ENCODE measurements around the gene SCIN.

- TF ChIP-seq MAX (IDR thresholded peaks at IDR 0.05) (no peak), CREB1 (IDR thresholded peaks at IDR 0.05; ENCODE audit: low read depth) (no peak), EGR1 (IDR thresholded peaks at IDR 0.05) (no peak), CEBPB (IDR thresholded peaks at IDR 0.05) (no peak), EP300 (IDR thresholded peaks at IDR 0.05; ENCODE audit: borderline replicate concordance) (no peak), TAF1 (IDR thresholded peaks at IDR 0.05; ENCODE audit: low read depth) (no peak), NFIC (IDR thresholded peaks at IDR 0.05) (0 out of 2 replicates have a peak, but pooled peaks have one; percentile 8), REST (IDR thresholded peaks at IDR 0.05; ENCODE audit: low read depth) (no peak), FOXM1 (IDR thresholded peaks at IDR 0.05; ENCODE audit: borderline replicate concordance, low read depth) (no peak), RAD21 (IDR thresholded peaks at IDR 0.05; ENCODE audit: low read depth) (no peak), YY1 (IDR thresholded peaks at IDR 0.05; ENCODE audit: low read depth) (no peak), USF1 (IDR thresholded peaks at IDR 0.05) (no peak)
Observed at GRCh38 chr7:12630513-12630819, 59.9 kb downstream of the SCIN start.

Data from Ishikawa (cell line).